ENCODE results near the gene CHST9. TPM values are rescaled to one million over a fixed set of nuclear protein-coding genes. Genes with fewer than 3 reads are reported as not detected.

CHST9 gene
- total RNA-seq, 1 donor from 2014 or later, result 0.21 TPM

DNA sequence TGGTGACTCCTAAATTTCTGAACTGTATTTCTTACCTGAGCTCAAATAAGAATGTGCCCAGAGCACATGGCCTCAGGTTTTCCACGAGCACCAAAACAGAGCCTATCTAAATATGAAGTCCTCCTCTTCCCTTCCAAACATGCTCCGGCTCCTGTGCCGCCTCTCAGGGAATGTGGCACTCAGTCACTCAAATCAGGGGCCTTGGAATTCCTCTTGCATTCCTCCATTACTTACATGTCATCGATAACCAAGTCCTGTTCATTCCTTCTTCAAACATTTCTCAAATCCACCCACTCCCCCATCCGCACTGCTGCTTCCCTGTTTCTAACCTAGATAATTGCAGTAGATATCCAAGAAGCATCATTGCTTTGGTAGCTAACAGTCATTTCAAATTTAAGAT, 151.4 kb downstream of the CHST9 start:
- Histone ChIP-seq H3K27me3 (no peaks in the 10 kb centered on the region), H3K27ac (no peak overlapping the region), H3K4me1 (no peaks in the 10 kb centered on the region), H3K9me3 (no peaks in the 10 kb centered on the region), H3K36me3 (no peaks in the 10 kb centered on the region), H3K4me3 (no peak overlapping the region)
- no peak for DNase-seq (ENCODE audit: low spot score in 2 of 2)
- intact Hi-C loops (cut with DNase I), result no loop called here
- TF ChIP-seq, protein P1, sequence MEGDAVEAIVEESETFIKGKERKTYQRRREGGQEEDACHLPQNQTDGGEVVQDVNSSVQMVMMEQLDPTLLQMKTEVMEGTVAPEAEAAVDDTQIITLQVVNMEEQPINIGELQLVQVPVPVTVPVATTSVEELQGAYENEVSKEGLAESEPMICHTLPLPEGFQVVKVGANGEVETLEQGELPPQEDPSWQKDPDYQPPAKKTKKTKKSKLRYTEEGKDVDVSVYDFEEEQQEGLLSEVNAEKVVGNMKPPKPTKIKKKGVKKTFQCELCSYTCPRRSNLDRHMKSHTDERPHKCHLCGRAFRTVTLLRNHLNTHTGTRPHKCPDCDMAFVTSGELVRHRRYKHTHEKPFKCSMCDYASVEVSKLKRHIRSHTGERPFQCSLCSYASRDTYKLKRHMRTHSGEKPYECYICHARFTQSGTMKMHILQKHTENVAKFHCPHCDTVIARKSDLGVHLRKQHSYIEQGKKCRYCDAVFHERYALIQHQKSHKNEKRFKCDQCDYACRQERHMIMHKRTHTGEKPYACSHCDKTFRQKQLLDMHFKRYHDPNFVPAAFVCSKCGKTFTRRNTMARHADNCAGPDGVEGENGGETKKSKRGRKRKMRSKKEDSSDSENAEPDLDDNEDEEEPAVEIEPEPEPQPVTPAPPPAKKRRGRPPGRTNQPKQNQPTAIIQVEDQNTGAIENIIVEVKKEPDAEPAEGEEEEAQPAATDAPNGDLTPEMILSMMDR (IDR thresholded peaks at IDR 0.05), result no peak

DNA sequence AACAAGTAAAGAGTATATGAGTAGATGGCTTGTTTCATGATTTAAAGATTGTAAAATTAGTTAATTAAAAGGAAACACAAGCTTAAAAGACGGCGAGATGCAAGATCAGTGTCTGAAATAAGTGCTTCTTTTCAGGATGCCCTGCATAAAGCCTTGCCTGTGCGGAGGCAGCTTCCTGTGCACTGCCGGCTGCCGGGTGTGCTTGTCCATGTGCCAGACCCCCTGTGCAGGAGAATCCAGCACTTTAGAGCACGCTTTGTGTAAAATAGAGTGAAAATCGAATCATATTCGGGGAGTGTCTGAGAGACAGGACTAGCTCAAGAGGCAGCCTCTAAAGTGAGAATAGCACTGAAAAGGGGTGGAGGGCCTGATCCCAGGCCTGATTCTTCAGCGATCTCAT, 154.7 kb downstream of the CHST9 start:
- Histone ChIP-seq H3K27ac (no peak overlapping the region), H3K27me3 (no peaks in the 10 kb centered on the region), H3K9me3 (no peaks in the 10 kb centered on the region), H3K36me3 (no peaks in the 10 kb centered on the region), H3K4me1 (no peaks in the 10 kb centered on the region), H3K4me3 (no peak overlapping the region)
- TF ChIP-seq, protein P1 (IDR thresholded peaks at IDR 0.05), result no peak
- DNase-seq (ENCODE audit: low spot score in 2 of 2), result no peak
- intact Hi-C loops (cut with DNase I), result no loop called here

DNA sequence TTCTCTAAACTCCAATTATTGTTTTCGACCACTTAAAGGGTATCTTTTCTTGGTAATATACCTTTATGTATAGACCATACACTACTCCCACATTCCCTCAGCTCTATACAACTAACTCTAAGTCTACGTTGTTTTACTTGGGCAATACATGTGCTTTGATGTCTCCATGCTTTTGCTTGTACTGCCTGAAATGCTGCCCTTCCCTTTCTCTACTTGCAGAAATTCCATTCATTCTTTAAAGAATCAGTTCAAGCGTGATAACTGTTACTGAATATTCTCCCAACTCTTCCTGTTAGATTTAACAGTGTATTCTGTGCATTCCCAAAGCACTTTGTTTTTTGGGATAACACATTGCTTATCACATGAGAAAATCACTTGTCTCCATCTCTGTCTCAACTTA, 162.6 kb downstream of the CHST9 start:
- Histone ChIP-seq H3K36me3 (no peaks in the 10 kb centered on the region), H3K27me3 (no peaks in the 10 kb centered on the region), H3K27ac (no peak overlapping the region), H3K4me3 (no peak overlapping the region), H3K9me3 (no peaks in the 10 kb centered on the region), H3K4me1 (no peaks in the 10 kb centered on the region)
- intact Hi-C loops (cut with DNase I), result no loop called here
- TF ChIP-seq, protein P1 (IDR thresholded peaks at IDR 0.05), result no peak
- no peak for DNase-seq (ENCODE audit: low spot score in 2 of 2)

DNA sequence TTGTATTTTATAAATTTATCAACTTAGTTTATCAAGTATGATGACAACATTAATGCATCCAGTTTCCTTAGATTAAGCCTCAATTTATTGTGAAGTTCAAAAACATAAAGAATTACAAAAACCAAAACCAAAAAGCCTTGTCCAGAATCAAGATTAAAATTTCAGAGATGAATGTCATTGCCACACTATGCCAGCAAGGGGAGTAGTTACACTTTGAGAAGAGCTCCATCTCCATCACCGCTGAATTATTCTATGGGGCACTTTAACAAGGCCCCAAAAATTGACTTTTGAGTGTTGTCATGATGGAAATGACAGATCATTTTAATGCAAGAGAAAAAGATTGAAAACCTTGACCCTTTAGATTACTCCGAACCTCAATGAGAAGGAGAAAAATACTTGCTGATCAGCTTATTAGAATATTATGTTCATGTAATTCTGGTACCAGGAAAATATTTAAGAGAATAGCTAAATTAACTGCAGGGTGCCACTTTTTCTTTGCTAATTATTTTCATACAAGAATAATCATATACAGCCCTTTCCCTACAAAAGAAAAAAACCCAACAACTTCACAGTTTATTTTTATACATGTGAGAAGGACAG, 167.1 kb downstream of the CHST9 start:
- H3K27ac ChIP-seq, result no peak overlapping the region
- TF ChIP-seq, protein P1 (IDR thresholded peaks at IDR 0.05), result no peak
- intact Hi-C loops (cut with DNase I), result no loop called here
- no peak for DNase-seq (ENCODE audit: low spot score in 2 of 2)
- no peaks in the 10 kb centered on the region for H3K27me3 ChIP-seq
- no peak overlapping the region for H3K4me3 ChIP-seq
- no peaks in the 10 kb centered on the region for H3K36me3 ChIP-seq
- no peaks in the 10 kb centered on the region for H3K4me1 ChIP-seq
- no peaks in the 10 kb centered on the region for H3K9me3 ChIP-seq

DNA sequence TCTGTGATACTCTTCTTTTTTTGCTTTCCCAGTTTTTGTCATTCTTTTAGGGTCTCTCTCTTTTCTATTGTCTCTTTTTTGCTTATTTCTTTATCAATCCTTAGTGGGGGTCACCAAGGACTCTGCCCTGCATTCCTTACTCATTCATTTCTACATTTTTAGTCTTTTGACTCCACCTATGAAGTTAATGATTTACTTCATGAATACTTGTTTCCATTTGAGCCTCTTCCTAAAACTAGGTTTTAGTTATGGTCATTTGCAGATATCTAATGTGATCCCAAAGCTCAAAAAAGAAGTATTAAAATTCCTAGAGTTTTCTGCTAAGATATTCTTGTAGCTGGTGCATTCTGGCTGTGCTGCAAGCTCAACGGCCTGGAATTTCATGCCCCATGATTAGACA, 170.3 kb downstream of the CHST9 start:
- intact Hi-C loops (cut with DNase I), result no loop called here

More for the DNA sequence above, 170.3 kb downstream of the CHST9 start:
- TF ChIP-seq, protein P1 (IDR thresholded peaks at IDR 0.05), result no peak
- no peak overlapping the region for H3K4me3 ChIP-seq
- H3K4me1 ChIP-seq, result no peaks in the 10 kb centered on the region
- H3K27ac ChIP-seq, result no peak overlapping the region
- H3K36me3 ChIP-seq, result no peaks in the 10 kb centered on the region
- H3K9me3 ChIP-seq, result no peaks in the 10 kb centered on the region
- H3K27me3 ChIP-seq, result no peaks in the 10 kb centered on the region
- no peak for DNase-seq (ENCODE audit: low spot score in 2 of 2)
